Kidney (tissue), 14 donors: ENCODE results near the gene NEUROD6. TPM values are rescaled to one million over a fixed set of nuclear protein-coding genes. Genes with fewer than 3 reads are reported as not detected.
A peak's percentile ranks its signal among the peaks of the same experiment; 100 is the strongest.

Experiments
- DNase-seq, 5 donors: peaks; one replicate each; pipeline ENCODE4 v3.0.0-alpha.2; 2013 to 2020
- FAIRE-seq: peaks from 2 replicates; lab custom pipeline; 2012; peaks lifted over from hg19 to GRCh38; lab: Jason Lieb, UNC
- H3K27ac ChIP-seq, 2 donors: one replicate each; pipeline ENCODE4 v1.7.0; 2013; ENCODE audit warnings: low read depth in 2 of 2, low read length in 2 of 2, inconsistent platforms in 1 of 2
- H3K27me3 ChIP-seq: one replicate; pipeline ENCODE4 v1.7.1; 2013; ENCODE audit warnings: low read length, inconsistent platforms; ENCODE audit not compliant: control insufficient read depth, insufficient read depth
- H3K36me3 ChIP-seq, 3 donors: one replicate each; pipeline versions ENCODE4 v1.7.0 to v1.7.1; 2013; ENCODE audit warnings: low read length in 3 of 3, control low read depth in 1 of 3, inconsistent platforms in 1 of 3; ENCODE audit not compliant: insufficient read depth in 3 of 3, control insufficient read depth in 2 of 3
- H3K4me1 ChIP-seq, 3 donors: one replicate each; pipeline versions ENCODE4 v1.7.0 to v1.7.1; 2013; ENCODE audit warnings: low read length in 3 of 3, inconsistent platforms in 1 of 3, low read depth in 1 of 3; ENCODE audit not compliant: control insufficient read depth in 2 of 3, insufficient read depth in 2 of 3
- H3K4me3 ChIP-seq, 3 donors: one replicate each; pipeline versions ENCODE4 v1.7.0 to v1.8.1; 2013; ENCODE audit warnings: low read length in 3 of 3, control low read depth in 1 of 3, inconsistent platforms in 1 of 3
- H3K9ac ChIP-seq, 3 donors: one replicate each; pipeline versions ENCODE4 v1.7.0 to v1.7.1; 2013; ENCODE audit warnings: low read length in 3 of 3, control low read depth in 1 of 3, inconsistent platforms in 1 of 3
- H3K9me3 ChIP-seq, 3 donors: one replicate each; pipeline versions ENCODE4 v1.7.0 to v1.7.1; 2013; ENCODE audit warnings: low read length in 3 of 3, control low read depth in 1 of 3, inconsistent platforms in 1 of 3; ENCODE audit not compliant: control insufficient read depth in 2 of 3, insufficient read depth in 1 of 3
- intact Hi-C: fragments of 100-400 bp; cut with DNase I; formaldehyde crosslinking; loops from one replicate; pipeline ENCODE4 v1.11.1; 2022
- polyA plus RNA-seq: library from polyadenylated mRNA; stranded (reverse); fragments of 350-450 nt; fragmentation: Illumina TruSeq; extraction: RNeasy Lipid Tissue Mini Kit (QIAGEN cat#74804); gene quantifications from one replicate; pipeline ENCODE4 v1.2.3, GENCODE V29; 2014; ENCODE audit warnings: low read depth, low replicate concordance; ENCODE audit not compliant: insufficient read depth
- total RNA-seq: library from RNA; stranded (reverse); fragmentation: NEBNext Ultra II Directional; extraction: Animal tissue kit (Norgen Biotek cat#: 25700); gene quantifications from one replicate; pipeline ENCODE4 v1.2.1, GENCODE V29; 2021
- TF ChIP-seq, protein P1 (sequence below): IDR thresholded peaks from 3 replicates; pipeline ENCODE4 v1.5.1; 2012; ENCODE audit warnings: mild to moderate bottlenecking, moderate library complexity, borderline replicate concordance; ENCODE audit not compliant: insufficient read depth; ENCODE audit errors: extremely low read depth
- donor health status: control.
- donor health status: control.
- donor health status: control.
- donor health status: control.
- donor health status: control.
- donor health status: DM: yes; HTN: yes; CAD: no.
- donor health status: Normal renal cell carcinoma (clear cell type).

Gene NEUROD6
- total and polyA plus RNA-seq, 2 donors from 2014 or later, result not detected

DNA sequence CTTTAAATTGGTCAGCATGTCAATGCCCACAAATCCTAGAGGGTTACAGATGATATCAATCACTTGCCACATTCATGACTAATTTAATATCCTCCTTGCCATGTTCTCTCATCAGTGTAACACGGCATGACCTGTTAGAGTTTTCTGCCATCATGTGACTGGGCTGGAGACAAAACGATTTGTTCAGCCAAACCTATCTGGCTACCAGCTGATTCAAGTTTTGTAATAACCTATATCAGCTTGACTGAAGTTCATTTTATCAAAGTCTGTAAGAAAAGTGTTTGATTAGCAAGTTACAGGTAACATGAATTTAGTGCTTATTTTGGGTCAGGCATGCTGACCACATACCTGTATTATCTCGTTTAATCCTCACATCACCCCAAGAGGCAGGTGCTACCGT is 25.7 kb downstream of the NEUROD6 start:
- Histone ChIP-seq H3K27me3 (no peaks in the 10 kb centered on the region), H3K9ac (no peak overlapping the region), H3K9me3 (no peaks in the 10 kb centered on the region), H3K4me1 (no peaks in the 10 kb centered on the region), H3K27ac (no peak overlapping the region), H3K36me3 (no peaks in the 10 kb centered on the region), H3K4me3 (no peak overlapping the region)
- intact Hi-C loops, result no loop called here
- FAIRE-seq (no peak), DNase-seq (no peak)
- TF ChIP-seq, protein P1, sequence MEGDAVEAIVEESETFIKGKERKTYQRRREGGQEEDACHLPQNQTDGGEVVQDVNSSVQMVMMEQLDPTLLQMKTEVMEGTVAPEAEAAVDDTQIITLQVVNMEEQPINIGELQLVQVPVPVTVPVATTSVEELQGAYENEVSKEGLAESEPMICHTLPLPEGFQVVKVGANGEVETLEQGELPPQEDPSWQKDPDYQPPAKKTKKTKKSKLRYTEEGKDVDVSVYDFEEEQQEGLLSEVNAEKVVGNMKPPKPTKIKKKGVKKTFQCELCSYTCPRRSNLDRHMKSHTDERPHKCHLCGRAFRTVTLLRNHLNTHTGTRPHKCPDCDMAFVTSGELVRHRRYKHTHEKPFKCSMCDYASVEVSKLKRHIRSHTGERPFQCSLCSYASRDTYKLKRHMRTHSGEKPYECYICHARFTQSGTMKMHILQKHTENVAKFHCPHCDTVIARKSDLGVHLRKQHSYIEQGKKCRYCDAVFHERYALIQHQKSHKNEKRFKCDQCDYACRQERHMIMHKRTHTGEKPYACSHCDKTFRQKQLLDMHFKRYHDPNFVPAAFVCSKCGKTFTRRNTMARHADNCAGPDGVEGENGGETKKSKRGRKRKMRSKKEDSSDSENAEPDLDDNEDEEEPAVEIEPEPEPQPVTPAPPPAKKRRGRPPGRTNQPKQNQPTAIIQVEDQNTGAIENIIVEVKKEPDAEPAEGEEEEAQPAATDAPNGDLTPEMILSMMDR, result no peak

DNA sequence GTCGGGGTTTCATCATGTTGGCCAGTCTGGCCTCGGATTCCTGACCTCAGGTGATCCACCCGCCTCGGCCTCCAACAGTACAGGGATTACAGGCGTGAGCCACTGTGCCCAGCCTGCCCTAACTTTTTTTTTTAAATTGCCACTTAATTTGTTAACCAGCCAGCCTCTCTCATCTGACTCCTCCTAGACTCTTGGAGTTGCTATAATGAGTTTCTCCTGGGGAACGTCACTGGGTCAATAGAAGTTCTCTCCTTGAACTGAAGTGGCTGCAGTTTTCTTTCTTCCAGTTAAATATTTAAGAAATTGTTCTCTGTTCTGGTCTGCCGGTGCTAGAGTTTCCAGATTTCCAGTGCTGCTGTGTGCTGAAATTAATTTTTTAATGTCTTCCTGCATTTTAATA is 27.6 kb downstream of the NEUROD6 start:
- Histone ChIP-seq H3K27me3 (no peaks in the 10 kb centered on the region), H3K9ac (no peak overlapping the region), H3K9me3 (no peaks in the 10 kb centered on the region), H3K4me3 (no peak overlapping the region), H3K27ac (no peak overlapping the region), H3K36me3 (no peaks in the 10 kb centered on the region), H3K4me1 (no peaks in the 10 kb centered on the region)
- intact Hi-C loops, result no loop called here
- TF ChIP-seq, protein P1, result no peak
- DNase-seq (no peak), FAIRE-seq (no peak)

DNA sequence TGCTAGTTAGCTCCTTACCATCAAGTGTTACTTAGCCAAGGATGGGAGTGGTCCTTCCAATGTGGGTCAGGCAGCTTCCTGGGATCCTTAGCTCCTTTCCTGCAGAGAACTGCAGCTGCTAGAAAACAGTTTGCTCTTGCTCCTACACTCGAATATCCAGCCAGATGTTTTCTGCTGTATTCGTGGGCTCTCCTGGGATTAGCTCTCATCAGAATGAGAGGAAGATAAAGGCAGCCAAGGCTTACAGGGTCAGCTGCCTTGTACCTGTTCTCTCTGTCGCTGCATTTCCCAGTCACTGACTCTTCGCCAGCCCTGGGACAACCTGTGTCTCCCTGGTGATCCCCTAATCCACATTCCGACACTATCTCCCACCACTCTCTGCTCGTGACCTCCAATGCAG is 29.0 kb downstream of the NEUROD6 start:
- H3K4me3 ChIP-seq, result no peak overlapping the region
- no peak overlapping the region for H3K27ac ChIP-seq
- H3K9me3 ChIP-seq, result no peaks in the 10 kb centered on the region
- no peak for DNase-seq
- H3K9ac ChIP-seq, result no peak overlapping the region
- H3K36me3 ChIP-seq, result no peaks in the 10 kb centered on the region
- intact Hi-C loops, result no loop called here
- H3K27me3 ChIP-seq, result no peaks in the 10 kb centered on the region
- TF ChIP-seq, protein P1, result no peak
- H3K4me1 ChIP-seq, result no peaks in the 10 kb centered on the region
- no peak for FAIRE-seq

DNA sequence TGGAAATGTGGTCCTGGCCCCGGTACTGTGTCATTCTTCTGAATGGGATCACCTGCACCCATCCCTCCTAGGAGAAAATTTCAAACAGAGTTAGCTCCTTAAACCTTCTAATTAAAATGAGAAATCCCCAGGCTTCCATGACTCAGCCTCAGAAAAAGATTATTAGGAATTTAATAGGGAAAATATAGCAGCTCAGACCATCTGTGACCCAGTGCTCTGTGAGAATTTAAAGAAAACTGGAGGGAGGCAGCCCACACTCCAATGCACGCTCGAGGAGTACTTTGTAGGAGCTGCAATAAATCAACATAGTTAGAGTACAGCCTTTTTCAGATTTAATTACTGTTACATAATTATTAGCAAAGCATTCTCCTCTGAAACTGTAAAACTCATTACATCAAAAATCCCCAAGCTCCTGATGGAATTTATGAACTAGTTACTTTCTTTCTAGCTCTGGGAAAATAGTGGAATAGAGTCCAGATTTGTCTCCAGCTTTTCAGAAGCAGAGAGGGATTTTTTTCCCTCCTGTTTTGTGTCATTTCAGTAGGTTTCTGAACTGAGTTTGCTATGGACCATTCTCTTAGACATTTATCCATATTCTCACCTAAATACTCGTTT is 30.1 kb downstream of the NEUROD6 start:
- no peaks in the 10 kb centered on the region for H3K27me3 ChIP-seq
- no peaks in the 10 kb centered on the region for H3K9me3 ChIP-seq
- TF ChIP-seq, protein P1, result no peak
- peak in 2 of 5 donors; percentile 24 to 31 for DNase-seq
- H3K4me3 ChIP-seq, result no peak overlapping the region
- no peaks in the 10 kb centered on the region for H3K36me3 ChIP-seq
- intact Hi-C loops, result no loop called here
- no peaks in the 10 kb centered on the region for H3K4me1 ChIP-seq
- no peak for FAIRE-seq
- no peak overlapping the region for H3K9ac ChIP-seq
- no peak overlapping the region for H3K27ac ChIP-seq
